Neural cell (in vitro differentiated cells): Measurements from ENCODE around the gene MFSD2A.

Experiments used
- CTCF ChIP-seq: fragments of 450-650 bp; IDR thresholded peaks from 2 replicates; pipeline ENCODE4 v1.5.1; 2014; ENCODE audit warnings: antibody characterized with exemption, mild to moderate bottlenecking, moderate library complexity; ENCODE audit not compliant: poor library complexity, severe bottlenecking
- EP300 ChIP-seq: fragments of 450-650 bp; conservative IDR thresholded peaks from 2 replicates; pipeline ENCODE4 v1.6.1; 2014; ENCODE audit warnings: antibody characterized with exemption, mild to moderate bottlenecking, moderate library complexity; ENCODE audit not compliant: poor library complexity, severe bottlenecking
- EZH2 ChIP-seq: fragments of 200-600, 300-800 bp; shearing (Covaris generic), sonication (generic); IDR thresholded peaks from 2 replicates; pipeline ENCODE4 v1.6.1; 2014; ENCODE audit warnings: antibody characterized with exemption, low read length, borderline replicate concordance, mild to moderate bottlenecking; ENCODE audit not compliant: insufficient read depth, poor library complexity, severe bottlenecking
- MXI1 ChIP-seq: fragments of 450-650 bp; conservative IDR thresholded peaks from 2 replicates; pipeline ENCODE4 v1.6.1; 2014; ENCODE audit warnings: antibody characterized with exemption, mild to moderate bottlenecking; ENCODE audit not compliant: poor library complexity, severe bottlenecking
- POLR2AphosphoS5 ChIP-seq: IDR thresholded peaks from 2 replicates; pipeline ENCODE4 v1.6.1; 2012
- RAD21 ChIP-seq: fragments of 450-650 bp; conservative IDR thresholded peaks from 2 replicates; pipeline ENCODE4 v1.6.1; 2014; ENCODE audit warnings: antibody characterized with exemption, mild to moderate bottlenecking, moderate library complexity
- REST ChIP-seq: IDR thresholded peaks from 2 replicates; pipeline ENCODE4 v1.6.1; 2012; ENCODE audit warnings: borderline replicate concordance
- TAF1 ChIP-seq: IDR thresholded peaks from 2 replicates; pipeline ENCODE4 v1.6.1; 2012; ENCODE audit warnings: low read depth

- TF ChIP-seq POLR2AphosphoS5: no peak
- no peak for TF ChIP-seq CTCF
- no peak for TF ChIP-seq TAF1
- no peak for TF ChIP-seq REST
- TF ChIP-seq EZH2: no peak
- TF ChIP-seq RAD21: no peak
- TF ChIP-seq EP300: no peak
- no peak for TF ChIP-seq MXI1
These were observed 24.7 kb downstream of the MFSD2A start for GRCh38 chr1:39979654-39980053.
